Ishikawa (cell line): ENCODE results near the gene EMC8.

ENCODE experiments used
- CEBPB ChIP-seq: IDR thresholded peaks from 2 replicates; pipeline ENCODE4 v1.6.1; 2012
- CREB1 ChIP-seq: IDR thresholded peaks from 2 replicates; pipeline ENCODE4 v1.6.1; 2012; ENCODE audit warnings: low read depth
- EGR1 ChIP-seq: IDR thresholded peaks from 2 replicates; pipeline ENCODE4 v1.6.1; 2012
- EP300 ChIP-seq: IDR thresholded peaks from 2 replicates; pipeline ENCODE4 v1.6.1; 2012; ENCODE audit warnings: borderline replicate concordance
- FOXM1 ChIP-seq: IDR thresholded peaks from 2 replicates; pipeline ENCODE4 v1.6.1; 2012; ENCODE audit warnings: low read depth, borderline replicate concordance
- MAX ChIP-seq: IDR thresholded peaks from 2 replicates; pipeline ENCODE4 v1.6.1; 2012
- NFIC ChIP-seq: IDR thresholded peaks from 2 replicates; pipeline ENCODE4 v1.6.1; 2012
- RAD21 ChIP-seq: IDR thresholded peaks from 2 replicates; pipeline ENCODE4 v1.6.1; 2012; ENCODE audit warnings: low read depth
- REST ChIP-seq: IDR thresholded peaks from 2 replicates; pipeline ENCODE4 v1.6.1; 2012; ENCODE audit warnings: low read depth, mild to moderate bottlenecking
- TAF1 ChIP-seq: IDR thresholded peaks from 2 replicates; pipeline ENCODE4 v1.6.1; 2012; ENCODE audit warnings: low read depth, mild to moderate bottlenecking
- TCF12 ChIP-seq: IDR thresholded peaks from 2 replicates; pipeline ENCODE4 v1.6.1; 2012; ENCODE audit warnings: low read depth
- TEAD4 ChIP-seq: IDR thresholded peaks from 2 replicates; pipeline ENCODE4 v1.6.1; 2012
- USF1 ChIP-seq: IDR thresholded peaks from 2 replicates; pipeline ENCODE4 v1.6.1; 2012
- YY1 ChIP-seq: IDR thresholded peaks from 2 replicates; pipeline ENCODE4 v1.6.1; 2012; ENCODE audit warnings: low read depth

GRCh38 chr16:85783441-85783840 lies 15.9 kb downstream of the EMC8 start:
- TF ChIP-seq TCF12 (no peak), EP300 (no peak), RAD21 (no peak), EGR1 (no peak), REST (no peak), TAF1 (no peak), USF1 (no peak), MAX (no peak), TEAD4 (no peak), NFIC (no peak), CEBPB (no peak), FOXM1 (no peak), CREB1 (no peak), YY1 (no peak)
